ENCODE results near the gene KLF6. TPM values are rescaled to one million over a fixed set of nuclear protein-coding genes. Genes with fewer than 3 reads are reported as not detected.
A peak's percentile ranks its signal among the peaks of the same experiment; 100 is the strongest.

Gene KLF6
- total and polyA plus RNA-seq, 9 of the 15 experiments (the other 6 are each of a cell fraction or from before 2014, with no cell fraction given): 3.2 to 23.9 (median 8.0) TPM

- TF ChIP-seq EGR1 (conservative IDR thresholded peaks at IDR 0.05) (0 out of 2 replicates have a peak, but pooled peaks have one; percentile 9), PHF20 (IDR thresholded peaks at IDR 0.05; ENCODE audit: partially characterized antibody) (no peak), EP300 (IDR thresholded peaks at IDR 0.05; ENCODE audit: low read length) (no peak), ZNF589 (CRISPR knock-in tag; IDR thresholded peaks at IDR 0.05; ENCODE audit: low read depth) (0 out of 2 replicates have a peak, but pooled peaks have one; percentile 31), TGIF2 (CRISPR knock-in tag; IDR thresholded peaks at IDR 0.05) (no peak), ZBTB26 (CRISPR knock-in tag; IDR thresholded peaks at IDR 0.05) (0 out of 2 replicates have a peak, but pooled peaks have one; percentile 38), RBFOX2 (IDR thresholded peaks at IDR 0.05; ENCODE audit: low read depth, low read length) (0 out of 2 replicates have a peak, but pooled peaks have one; percentile 0)
These were observed 6.3 kb downstream of the KLF6 start (continued) for GRCh38 chr10:3778692-3779157.

GRCh38 chr10:3777981-3778691 is 6.9 kb downstream of the KLF6 start:
- peaks cover 20% of the 10 kb centered on the region for H3K9me1 ChIP-seq (ENCODE audit: control insufficient read depth, insufficient read depth, low read length)
- no peak for DNase-seq (ENCODE audit: extremely low read depth in 1 of 4, low spot score in 3 of 4)
- no peaks in the 10 kb centered on the region for H3K9me3 ChIP-seq (replicated peaks; ENCODE audit: control insufficient read depth, insufficient read depth, low read depth, low read length)
- peaks cover 18 to 24% of the 10 kb centered on the region in 2 experiments; a peak in 4 of 5 replicates for H3K4me1 ChIP-seq (replicated peaks in 1 of 2; ENCODE audit: control insufficient read depth in 2 of 2, insufficient read depth in 2 of 2, low read length in 2 of 2)
- in situ Hi-C loops (cut with MboI): no loop called here
- intact Hi-C loops (cut with micrococcal nuclease): no loop called here
- peaks cover 37% of the 10 kb centered on the region for H4K20me1 ChIP-seq (replicated peaks; ENCODE audit: control insufficient read depth, insufficient read depth, low read length)
- no peak overlapping the region for H2AFZ ChIP-seq (ENCODE audit: low read depth, low read length)
- H3K27me3 ChIP-seq (ENCODE audit: control insufficient read depth in 2 of 2, insufficient read depth in 2 of 2, low read length in 2 of 2): no peaks in the 10 kb centered on the region
- 87% methylated on average over 7 of the region's 7 CpGs for WGBS (ENCODE audit: insufficient coverage, low coverage, missing lambda C conversion rate)
- TF ChIP-seq RBFOX2 (IDR thresholded peaks at IDR 0.05; ENCODE audit: low read depth, low read length) (peak; percentile 40), CEBPG (CRISPR knock-in tag; IDR thresholded peaks at IDR 0.05) (no peak), CEBPG (tag; conservative IDR thresholded peaks at IDR 0.05 in 1 of 2, IDR thresholded peaks at IDR 0.05 in 1 of 2) (peak; percentile 8 to 28; a peak in 1 of 4 replicates), THAP12 (CRISPR knock-in tag; IDR thresholded peaks at IDR 0.05) (no peak), POLR2G (IDR thresholded peaks at IDR 0.05; ENCODE audit: low read depth, low read length) (0 out of 2 replicates have a peak, but pooled peaks have one; percentile 2)
- no peak overlapping the region for H3K9ac ChIP-seq (ENCODE audit: insufficient read depth in 1 of 2, low read depth in 2 of 2, low read length in 2 of 2)
- no peak overlapping the region for H3K4me2 ChIP-seq (ENCODE audit: insufficient read depth, low read length)
- no peak overlapping the region for H3K4me3 ChIP-seq
- peaks cover 65% of the 10 kb centered on the region for H3K36me3 ChIP-seq (ENCODE audit: control insufficient read depth, insufficient read depth, low read length)
- H3K79me2 ChIP-seq (ENCODE audit: control insufficient read depth, insufficient read depth, low read length): peaks cover 34% of the 10 kb centered on the region
- ATAC-seq: no peak
- ChIA-PET POLR2A (interaction anchor here (0.6 to 7.1 kb wide), 7 partner anchors 14 to 609 kb away, joined by 3 to 69 read pairs (median 4); no protein-coding TSS in a partner anchor), CTCF (ENCODE audit: low intra/inter-chr PET ratio) (no interaction called here)
- no TSS peak for BruUV-seq (replicated peaks)
- H3K27ac ChIP-seq (ENCODE audit: extremely low read depth, low read depth, low read length): no peak overlapping the region
- no peak for FAIRE-seq

All from K562 (cell line).